ENCODE data around the gene PGBD5.

PGBD5 gene

GRCh38 chr1:230320804-230321203 is 105.3 kb downstream of the PGBD5 start:
- DNase-seq = no peak

GRCh38 chr1:230319014-230319747 is 107.0 kb downstream of the PGBD5 start:
- DNase-seq = no peak

- no peak for DNase-seq
Measured at GRCh38 chr1:230317823-230318819, 108.0 kb downstream of the PGBD5 start.

- no peak for DNase-seq
Measured at GRCh38 chr1:230316864-230317745, 109.0 kb downstream of the PGBD5 start.

GRCh38 chr1:230315099-230315498 is 111.0 kb downstream of the PGBD5 start:
- no peak for DNase-seq

- DNase-seq = no peak
Measured at GRCh38 chr1:230314142-230314470, 112.0 kb downstream of the PGBD5 start.

- no peak for DNase-seq
Measured at GRCh38 chr1:230313453-230314141, 112.5 kb downstream of the PGBD5 start.

- DNase-seq = no peak
Measured at GRCh38 chr1:230312676-230313075, 113.5 kb downstream of the PGBD5 start.

- peak; percentile 68 for DNase-seq
Measured at GRCh38 chr1:230310381-230311163, 115.6 kb downstream of the PGBD5 start.

GRCh38 chr1:230309646-230310177 is 116.4 kb downstream of the PGBD5 start:
- no peak for DNase-seq

- DNase-seq = no peak
Measured at GRCh38 chr1:230308821-230309220, 117.3 kb downstream of the PGBD5 start.

- peak; percentile 77 for DNase-seq
Measured at GRCh38 chr1:230308039-230308438, 118.1 kb downstream of the PGBD5 start.

GRCh38 chr1:230307213-230307612 is 118.9 kb downstream of the PGBD5 start:
- no peak for DNase-seq

- DNase-seq = no peak
Measured at GRCh38 chr1:230306169-230306568, 120.0 kb downstream of the PGBD5 start.

- DNase-seq = no peak
Measured at GRCh38 chr1:230303822-230304221, 122.3 kb downstream of the PGBD5 start.

- no peak for DNase-seq
Measured at GRCh38 chr1:230303069-230303468, 123.1 kb downstream of the PGBD5 start.

- no peak for DNase-seq
Measured at GRCh38 chr1:230301822-230302221, 124.3 kb downstream of the PGBD5 start.

- no peak for DNase-seq
Measured at GRCh38 chr1:230301322-230301721, 124.8 kb downstream of the PGBD5 start.

- no peak for DNase-seq
Measured at GRCh38 chr1:230300322-230301301, 125.5 kb downstream of the PGBD5 start.

All from COR-L47 (cell line).